Activated T-cell treated with anti-CD3 and anti-CD28 coated beads, Interleukin-2, amount 50 U/mL, for 24 hours (primary cell): ENCODE measurements around the gene EPN3.

ENCODE experiments used
- DNase-seq: peaks from one replicate; pipeline ENCODE4 v3.0.0-alpha.2; 2020
- H3K27ac Mint-ChIP-seq: 2 replicates; pipeline ENCODE4 v1.8.0; 2020; ENCODE audit warnings: mild to moderate bottlenecking, mixed read lengths
- H3K27me3 Mint-ChIP-seq: 2 replicates; pipeline ENCODE4 v1.8.0; 2020; ENCODE audit warnings: mixed read lengths
- H3K36me3 Mint-ChIP-seq: 2 replicates; pipeline ENCODE4 v1.8.0; 2020; ENCODE audit warnings: low read depth, mixed read lengths
- H3K4me1 Mint-ChIP-seq: 2 replicates; pipeline ENCODE4 v1.8.0; 2020; ENCODE audit warnings: low read depth, mixed read lengths
- H3K4me3 Mint-ChIP-seq: 2 replicates; pipeline ENCODE4 v1.8.0; 2020; ENCODE audit warnings: mild to moderate bottlenecking, moderate library complexity, mixed read lengths
- H3K9me3 Mint-ChIP-seq: 2 replicates; pipeline ENCODE4 v1.8.0; 2020; ENCODE audit warnings: mixed read lengths

EPN3 gene

GRCh38 chr17:50519141-50519834 is 13.2 kb upstream of the EPN3 start:
- Mint-ChIP-seq H3K4me1 (no peaks in the 10 kb centered on the region), H3K27me3 (no peaks in the 10 kb centered on the region), H3K36me3 (no peaks in the 10 kb centered on the region), H3K27ac (no peak overlapping the region), H3K4me3 (no peak overlapping the region), H3K9me3 (no peaks in the 10 kb centered on the region)
- DNase-seq: no peak

- H3K4me1 Mint-ChIP-seq: no peaks in the 10 kb centered on the region
- H3K27me3 Mint-ChIP-seq: no peaks in the 10 kb centered on the region
- no peaks in the 10 kb centered on the region for H3K36me3 Mint-ChIP-seq
These were observed 12.1 kb upstream of the EPN3 start for GRCh38 chr17:50520483-50520882.

GRCh38 chr17:50521514-50521913 is 11.0 kb upstream of the EPN3 start:
- H3K36me3 Mint-ChIP-seq: no peaks in the 10 kb centered on the region
- H3K9me3 Mint-ChIP-seq: no peaks in the 10 kb centered on the region

More at GRCh38 chr17:50520483-50520882, 12.1 kb upstream of the EPN3 start:
- no peak for DNase-seq
- no peaks in the 10 kb centered on the region for H3K9me3 Mint-ChIP-seq
- no peak overlapping the region for H3K27ac Mint-ChIP-seq
- no peak overlapping the region for H3K4me3 Mint-ChIP-seq

GRCh38 chr17:50522766-50523165 is 9.8 kb upstream of the EPN3 start:
- Mint-ChIP-seq H3K9me3 (no peaks in the 10 kb centered on the region), H3K27me3 (no peaks in the 10 kb centered on the region), H3K4me1 (no peaks in the 10 kb centered on the region), H3K27ac (no peak overlapping the region), H3K36me3 (no peaks in the 10 kb centered on the region), H3K4me3 (no peak overlapping the region)
- DNase-seq: no peak

More at GRCh38 chr17:50521514-50521913, 11.0 kb upstream of the EPN3 start:
- DNase-seq: no peak
- Mint-ChIP-seq H3K27me3 (no peaks in the 10 kb centered on the region), H3K27ac (no peak overlapping the region), H3K4me3 (no peak overlapping the region), H3K4me1 (no peaks in the 10 kb centered on the region)

- no peak for DNase-seq
- H3K27ac Mint-ChIP-seq: no peak overlapping the region
- no peaks in the 10 kb centered on the region for H3K4me1 Mint-ChIP-seq
- no peak overlapping the region for H3K4me3 Mint-ChIP-seq
- no peaks in the 10 kb centered on the region for H3K36me3 Mint-ChIP-seq
- H3K27me3 Mint-ChIP-seq: no peaks in the 10 kb centered on the region
- H3K9me3 Mint-ChIP-seq: no peaks in the 10 kb centered on the region
These were observed 9.3 kb upstream of the EPN3 start for GRCh38 chr17:50523208-50523607.

GRCh38 chr17:50524838-50525237 is 7.7 kb upstream of the EPN3 start:
- DNase-seq: no peak
- Mint-ChIP-seq H3K4me1 (no peaks in the 10 kb centered on the region), H3K36me3 (no peaks in the 10 kb centered on the region), H3K27me3 (peaks cover 15% of the 10 kb centered on the region), H3K4me3 (no peak overlapping the region), H3K9me3 (no peaks in the 10 kb centered on the region), H3K27ac (no peak overlapping the region)

GRCh38 chr17:50527155-50527762 is 5.3 kb upstream of the EPN3 start:
- no peaks in the 10 kb centered on the region for H3K4me1 Mint-ChIP-seq
- H3K27ac Mint-ChIP-seq: no peak overlapping the region
- H3K36me3 Mint-ChIP-seq: no peaks in the 10 kb centered on the region
- DNase-seq: no peak
- peaks cover 39% of the 10 kb centered on the region for H3K27me3 Mint-ChIP-seq
- H3K4me3 Mint-ChIP-seq: no peak overlapping the region
- H3K9me3 Mint-ChIP-seq: no peaks in the 10 kb centered on the region

GRCh38 chr17:50527949-50528474 is 4.5 kb upstream of the EPN3 start:
- no peak overlapping the region for H3K4me3 Mint-ChIP-seq
- peaks cover 2% of the 10 kb centered on the region for H3K4me1 Mint-ChIP-seq
- H3K36me3 Mint-ChIP-seq: no peaks in the 10 kb centered on the region
- H3K27me3 Mint-ChIP-seq: peaks cover 46% of the 10 kb centered on the region
- no peak for DNase-seq
- H3K9me3 Mint-ChIP-seq: no peaks in the 10 kb centered on the region
- H3K27ac Mint-ChIP-seq: no peak overlapping the region

GRCh38 chr17:50529849-50530248 is 2.7 kb upstream of the EPN3 start:
- H3K9me3 Mint-ChIP-seq: no peaks in the 10 kb centered on the region
- H3K4me3 Mint-ChIP-seq: no peak overlapping the region
- H3K4me1 Mint-ChIP-seq: peaks cover 15% of the 10 kb centered on the region
- DNase-seq: no peak
- peaks cover 62% of the 10 kb centered on the region for H3K27me3 Mint-ChIP-seq
- no peaks in the 10 kb centered on the region for H3K36me3 Mint-ChIP-seq
- H3K27ac Mint-ChIP-seq: no peak overlapping the region

- Mint-ChIP-seq H3K9me3 (no peaks in the 10 kb centered on the region), H3K4me1 (peaks cover 15% of the 10 kb centered on the region), H3K36me3 (no peaks in the 10 kb centered on the region), H3K4me3 (no peak overlapping the region), H3K27ac (no peak overlapping the region), H3K27me3 (peaks cover 70% of the 10 kb centered on the region)
- DNase-seq: no peak
These were observed 1.0 kb upstream of the EPN3 start for GRCh38 chr17:50531428-50532025.

GRCh38 chr17:50533185-50533584 is 650 bp downstream of the EPN3 start:
- Mint-ChIP-seq H3K27ac (peak overlapping the region; percentile 8), H3K27me3 (peaks cover 70% of the 10 kb centered on the region), H3K4me3 (no peak overlapping the region), H3K36me3 (no peaks in the 10 kb centered on the region), H3K4me1 (peaks cover 15% of the 10 kb centered on the region), H3K9me3 (no peaks in the 10 kb centered on the region)
- no peak for DNase-seq

- DNase-seq: no peak
- Mint-ChIP-seq H3K4me3 (no peak overlapping the region), H3K36me3 (no peaks in the 10 kb centered on the region), H3K27ac (no peak overlapping the region), H3K9me3 (no peaks in the 10 kb centered on the region), H3K4me1 (peaks cover 15% of the 10 kb centered on the region), H3K27me3 (peaks cover 66% of the 10 kb centered on the region)
These were observed 1.2 kb downstream of the EPN3 start for GRCh38 chr17:50533720-50534148.

GRCh38 chr17:50534222-50534978 is 1.9 kb downstream of the EPN3 start:
- no peaks in the 10 kb centered on the region for H3K36me3 Mint-ChIP-seq
- H3K27me3 Mint-ChIP-seq: peaks cover 60% of the 10 kb centered on the region
- DNase-seq: no peak
- no peak overlapping the region for H3K27ac Mint-ChIP-seq
- no peaks in the 10 kb centered on the region for H3K9me3 Mint-ChIP-seq
- peaks cover 15% of the 10 kb centered on the region for H3K4me1 Mint-ChIP-seq
- H3K4me3 Mint-ChIP-seq: no peak overlapping the region

- H3K27me3 Mint-ChIP-seq: peaks cover 54% of the 10 kb centered on the region
- peaks cover 15% of the 10 kb centered on the region for H3K4me1 Mint-ChIP-seq
- H3K27ac Mint-ChIP-seq: no peak overlapping the region
- no peaks in the 10 kb centered on the region for H3K9me3 Mint-ChIP-seq
- H3K36me3 Mint-ChIP-seq: no peaks in the 10 kb centered on the region
- H3K4me3 Mint-ChIP-seq: no peak overlapping the region
- DNase-seq: no peak
These were observed 2.4 kb downstream of the EPN3 start for GRCh38 chr17:50534979-50535326.
